Measurements from ENCODE around the gene DYNC2I2.

DNA sequence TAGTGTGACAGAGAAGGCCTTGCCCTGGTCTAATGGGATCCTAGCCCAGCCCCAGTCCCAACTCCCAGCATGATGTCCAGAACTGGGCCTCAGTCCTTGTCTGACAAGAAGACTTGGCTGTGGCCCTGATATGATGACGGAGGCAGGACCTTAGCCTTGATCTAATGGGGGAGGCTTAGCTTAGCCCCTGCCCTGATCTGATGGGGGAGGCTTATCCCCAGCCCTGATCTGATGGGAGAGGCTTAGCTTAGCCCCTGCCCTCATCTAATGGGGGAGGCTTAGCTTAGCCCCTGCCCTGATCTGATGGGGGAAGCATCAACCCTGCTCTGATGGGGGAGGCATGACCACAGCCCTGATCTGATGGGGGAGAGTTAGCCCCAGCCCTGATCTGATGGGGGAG is 49.4 kb upstream of the DYNC2I2 start:
- TF ChIP-seq, protein P1, sequence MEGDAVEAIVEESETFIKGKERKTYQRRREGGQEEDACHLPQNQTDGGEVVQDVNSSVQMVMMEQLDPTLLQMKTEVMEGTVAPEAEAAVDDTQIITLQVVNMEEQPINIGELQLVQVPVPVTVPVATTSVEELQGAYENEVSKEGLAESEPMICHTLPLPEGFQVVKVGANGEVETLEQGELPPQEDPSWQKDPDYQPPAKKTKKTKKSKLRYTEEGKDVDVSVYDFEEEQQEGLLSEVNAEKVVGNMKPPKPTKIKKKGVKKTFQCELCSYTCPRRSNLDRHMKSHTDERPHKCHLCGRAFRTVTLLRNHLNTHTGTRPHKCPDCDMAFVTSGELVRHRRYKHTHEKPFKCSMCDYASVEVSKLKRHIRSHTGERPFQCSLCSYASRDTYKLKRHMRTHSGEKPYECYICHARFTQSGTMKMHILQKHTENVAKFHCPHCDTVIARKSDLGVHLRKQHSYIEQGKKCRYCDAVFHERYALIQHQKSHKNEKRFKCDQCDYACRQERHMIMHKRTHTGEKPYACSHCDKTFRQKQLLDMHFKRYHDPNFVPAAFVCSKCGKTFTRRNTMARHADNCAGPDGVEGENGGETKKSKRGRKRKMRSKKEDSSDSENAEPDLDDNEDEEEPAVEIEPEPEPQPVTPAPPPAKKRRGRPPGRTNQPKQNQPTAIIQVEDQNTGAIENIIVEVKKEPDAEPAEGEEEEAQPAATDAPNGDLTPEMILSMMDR (IDR thresholded peaks at IDR 0.05; ENCODE audit: low read depth, low read length, poor library complexity, severe bottlenecking): no peak
- no peak for TF ChIP-seq EZH2phosphoT487 (IDR thresholded peaks at IDR 0.05; ENCODE audit: borderline replicate concordance, low read length)

Measured in DOHH2 (cell line).